Stromal cell of bone marrow (primary cell): ENCODE measurements around the gene ZBTB17.
"Not testable (repeated sequence)": the region's sequence is repeated elsewhere in the genome, so short reads cannot be mapped to it uniquely, and the experiment has no call there.

ENCODE experiments used
- DNase-seq: peaks from one replicate; pipeline ENCODE4 v3.0.0-alpha.2; 2012; ENCODE audit warnings: low read depth

ZBTB17 gene

GRCh38 chr1:15975805-15976680 is at the start of gene ZBTB17:
TSS of gene ZBTB17 (minus strand) at chr1:15976101. CDS start at chr1:15948495, 27,606 bp downstream.
- peak; percentile 81 for DNase-seq

DNA sequence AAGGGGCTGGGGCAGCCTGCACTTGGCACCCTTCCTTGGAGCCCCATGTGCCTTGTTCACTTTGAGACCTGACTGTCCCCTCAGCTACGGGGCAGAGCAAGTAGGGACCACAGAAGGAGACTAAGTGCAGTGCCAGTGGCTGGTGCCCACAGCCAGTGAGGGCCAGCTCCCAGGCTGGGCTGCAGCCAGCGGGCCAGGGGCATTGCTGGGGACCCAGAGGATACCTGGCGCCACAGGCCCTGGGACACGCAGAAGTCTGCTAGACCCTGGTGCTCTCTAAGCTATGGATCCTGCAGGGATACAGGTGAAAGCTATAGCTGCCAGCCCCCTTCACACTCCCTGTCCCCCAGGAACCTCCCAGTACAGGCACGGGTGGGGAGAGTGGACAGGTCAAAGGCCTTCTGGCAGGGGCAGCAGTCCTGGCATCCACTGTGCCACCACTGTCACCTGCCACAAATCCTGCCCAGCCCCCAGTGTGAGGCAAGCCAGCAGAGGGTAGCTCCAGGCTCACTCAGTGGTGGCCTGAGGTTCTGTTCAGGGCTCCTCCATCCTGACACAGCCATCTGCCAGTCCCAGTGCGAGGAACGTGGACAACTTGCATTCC is 47.3 kb upstream of the ZBTB17 start:
- DNase-seq: no peak

GRCh38 chr1:16022393-16022792 is 46.5 kb upstream of the ZBTB17 start:
- DNase-seq: no peak

DNA sequence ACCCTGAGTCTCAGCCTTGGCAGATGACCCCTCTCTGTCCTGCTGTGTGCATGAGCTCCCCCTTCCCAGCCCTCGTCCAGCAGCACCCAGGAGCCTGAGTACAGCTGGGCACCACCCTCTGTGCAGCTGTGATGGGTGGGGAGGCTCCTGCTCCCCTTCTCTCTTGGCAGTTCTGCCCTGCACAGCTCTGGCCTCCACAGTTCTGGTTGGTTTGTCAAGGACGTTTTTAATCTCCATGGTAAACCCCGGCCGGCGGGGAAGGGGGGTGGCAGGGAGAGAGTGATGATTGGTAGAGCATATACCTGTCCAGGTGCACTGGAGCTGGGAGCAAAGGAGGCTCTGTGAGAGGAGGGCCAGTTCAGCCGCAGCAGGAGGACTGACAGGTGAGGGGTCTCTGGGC is 45.8 kb upstream of the ZBTB17 start, which contains the start of gene CLCNKA:
TSS of gene CLCNKA (plus strand) at position 356 of the 400 bp plus-strand sequence. CDS start 584 bp downstream, outside the sequence.
- DNase-seq: no peak

DNA sequence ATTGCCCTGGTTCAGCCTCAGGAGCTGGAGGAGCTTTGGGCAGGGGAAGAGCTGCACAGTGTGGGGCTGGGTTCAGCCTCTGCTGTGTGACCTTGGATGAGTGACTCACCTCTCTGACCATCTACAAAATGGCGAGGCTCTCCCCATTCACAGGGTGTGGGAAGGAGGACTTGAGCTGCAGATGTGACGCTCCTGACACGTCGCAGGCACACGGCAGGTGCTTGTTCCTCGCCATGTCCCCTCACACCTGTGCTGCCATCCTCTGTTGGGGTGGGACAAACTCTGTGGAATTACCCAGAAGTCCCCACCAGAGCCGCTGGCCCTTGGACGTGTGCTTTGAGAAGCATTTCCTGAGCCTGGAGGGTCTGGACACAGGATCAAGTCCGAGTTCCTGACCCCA is 45.0 kb upstream of the ZBTB17 start:
- not testable (repeated sequence) for DNase-seq

- DNase-seq: no peak
Observed at GRCh38 chr1:16020325-16020724, 44.4 kb upstream of the ZBTB17 start.

DNA sequence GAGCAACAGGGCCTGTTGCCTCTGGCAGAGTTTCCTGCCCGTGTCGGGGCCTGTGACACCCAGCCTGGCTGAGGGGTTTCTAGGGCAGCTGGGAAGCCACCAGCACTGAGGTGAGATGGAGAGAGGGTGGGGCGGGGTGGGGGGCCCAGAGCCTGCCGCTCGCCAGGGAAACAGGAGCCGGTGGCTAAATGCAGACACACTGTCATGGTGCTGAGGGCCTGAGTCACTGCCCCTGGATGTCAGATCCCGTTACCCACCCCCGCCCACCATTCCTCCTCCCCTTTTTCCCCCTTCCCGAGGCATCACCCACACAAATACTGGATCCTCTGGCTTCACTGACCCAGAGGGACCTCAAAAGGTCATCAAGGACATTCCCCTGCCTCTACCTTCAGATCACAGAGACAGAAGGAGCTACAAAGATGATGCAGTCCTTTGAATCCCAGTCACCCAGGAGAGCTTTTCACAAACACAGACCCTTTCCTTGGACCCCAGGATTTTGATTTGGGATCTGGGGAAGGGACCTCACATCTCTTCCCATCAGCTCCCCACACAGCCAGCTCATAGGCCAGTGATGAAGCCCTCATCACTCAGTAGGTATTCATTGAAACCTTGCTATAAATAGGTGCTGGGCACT is 43.9 kb upstream of the ZBTB17 start:
- DNase-seq: peak; percentile 34

DNA sequence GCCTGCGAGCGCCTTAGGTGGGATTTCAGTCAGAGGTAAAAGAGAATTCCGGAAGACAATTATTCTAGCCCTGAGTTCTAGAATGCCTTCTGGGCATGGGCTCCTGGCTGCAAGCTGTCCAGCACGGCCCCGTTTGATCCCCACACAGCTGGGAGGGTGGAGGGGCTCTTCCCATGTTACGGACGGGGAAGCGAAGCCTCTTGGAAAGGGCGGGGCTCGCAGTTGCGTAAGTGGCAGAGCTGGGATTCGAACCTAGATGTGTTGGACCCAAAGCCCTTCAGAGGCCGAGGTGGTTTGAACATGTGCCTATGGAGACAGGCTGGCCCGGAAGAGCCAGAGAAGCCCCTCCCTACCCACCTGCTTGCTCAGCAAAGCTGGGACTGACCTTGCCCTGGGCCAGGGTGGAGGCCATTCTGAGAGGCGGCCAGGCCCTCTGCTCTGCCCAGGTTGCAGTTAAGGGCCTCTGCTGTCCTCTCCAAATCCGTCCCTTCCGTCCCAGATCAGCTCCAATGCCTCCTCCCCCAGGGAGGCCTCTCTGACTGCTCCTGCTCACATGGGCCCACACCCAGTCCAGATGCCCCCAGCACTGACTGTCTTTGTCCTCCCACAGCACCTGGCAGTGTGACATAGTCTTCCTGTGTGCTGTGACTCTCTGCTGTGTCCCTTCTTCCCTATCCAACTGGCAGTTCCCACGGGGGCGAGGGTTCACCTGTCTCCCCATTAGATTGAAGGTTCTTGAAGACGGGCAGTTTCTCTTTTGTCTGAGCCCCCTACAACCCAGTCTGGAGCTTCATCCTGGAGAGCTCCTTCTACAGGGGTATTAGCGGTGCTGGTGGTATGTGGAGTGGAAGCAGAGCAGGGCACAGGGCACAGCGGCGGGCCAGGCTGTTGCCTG is 43.1 kb upstream of the ZBTB17 start:
- no peak for DNase-seq

DNA sequence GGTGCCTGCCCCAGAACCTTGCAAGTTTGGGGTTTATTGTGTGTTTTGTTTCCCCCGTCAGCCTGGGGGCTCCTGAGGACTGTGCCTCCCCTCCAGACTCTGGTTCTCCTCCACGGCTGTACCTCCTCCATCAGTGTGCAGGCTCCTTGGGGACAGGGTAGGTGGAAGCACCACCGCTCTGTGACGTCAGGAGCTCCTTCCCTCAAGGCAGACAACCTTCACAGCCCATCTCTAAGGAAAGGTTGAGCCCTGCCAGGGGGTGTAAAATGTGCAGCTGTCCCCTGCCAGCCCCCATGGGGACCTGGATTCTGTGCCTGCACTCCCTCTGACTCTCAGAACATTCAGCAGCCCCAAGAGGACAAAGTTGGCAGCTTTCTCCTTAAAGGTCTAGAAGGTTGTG is 42.4 kb upstream of the ZBTB17 start:
- no peak for DNase-seq

DNA sequence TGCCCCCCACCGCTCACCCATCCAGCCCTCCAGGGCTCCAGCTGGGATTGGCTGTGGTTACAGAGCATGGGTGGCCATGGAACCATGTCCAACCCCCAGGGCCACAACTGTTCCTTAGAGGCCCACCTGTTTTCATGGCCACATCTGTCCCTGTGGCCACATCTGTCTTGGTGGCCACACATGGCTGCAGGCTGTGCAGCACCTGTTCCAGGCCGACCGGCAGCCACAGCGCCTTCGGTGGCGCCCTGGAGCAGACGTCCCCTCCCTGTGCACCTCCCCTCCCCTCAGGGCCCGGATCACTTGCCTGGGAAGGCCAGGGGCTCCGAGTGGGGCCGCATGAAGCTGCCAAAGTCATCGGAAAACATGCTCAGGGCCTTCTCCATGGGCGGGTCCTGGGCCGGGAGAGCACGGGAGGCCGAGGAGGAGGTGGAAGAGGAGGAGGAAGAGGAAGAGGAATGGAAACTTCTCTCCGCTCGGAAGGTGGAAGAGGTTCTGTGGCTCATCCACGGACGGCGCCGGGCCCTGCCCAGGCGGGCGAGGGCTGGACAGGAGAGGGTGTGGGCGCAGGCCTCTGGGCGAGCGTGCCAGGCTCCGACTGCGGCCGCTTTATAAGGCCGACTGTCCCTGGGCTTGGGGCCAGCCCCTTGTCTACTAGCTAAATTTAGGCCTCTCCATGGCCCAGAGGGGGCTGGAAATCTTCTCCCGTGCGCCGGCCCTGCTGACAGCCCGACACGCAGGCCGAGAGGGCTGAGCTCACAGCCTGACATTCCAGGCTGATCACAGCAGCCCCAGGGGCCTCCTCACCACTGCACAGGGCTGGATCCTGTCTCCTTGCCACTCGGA is 41.8 kb upstream of the ZBTB17 start, which contains the start of gene HSPB7:
TSS of gene HSPB7 (minus strand) at position 583 of the 843 bp plus-strand sequence. CDS start at position 503, 80 bp downstream.
- DNase-seq: peak; percentile 83

GRCh38 chr1:16017076-16017460 is 41.2 kb upstream of the ZBTB17 start:
- DNase-seq: no peak

GRCh38 chr1:16015960-16016901 is 40.3 kb upstream of the ZBTB17 start:
- no peak for DNase-seq

DNA sequence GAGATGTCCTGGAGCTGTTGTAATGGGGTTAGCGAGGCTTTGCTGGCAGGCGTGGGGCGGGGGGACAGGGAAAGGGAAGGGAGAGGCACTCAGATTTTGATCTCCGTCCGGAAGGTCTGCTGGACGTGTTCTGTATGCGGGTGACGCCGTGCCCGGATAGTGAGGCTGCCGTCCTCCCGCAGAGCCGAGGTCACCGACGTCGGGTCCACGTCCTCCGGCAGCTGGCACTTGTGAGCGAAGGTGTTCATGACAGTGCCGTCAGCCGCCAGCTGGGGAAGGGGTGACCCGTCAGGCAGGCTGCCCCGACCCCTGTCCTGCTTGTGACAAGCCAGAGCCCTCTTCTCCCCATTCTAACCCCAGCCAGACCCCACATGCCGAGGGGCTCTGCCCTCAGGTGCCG is 39.6 kb upstream of the ZBTB17 start:
- no peak for DNase-seq

DNA sequence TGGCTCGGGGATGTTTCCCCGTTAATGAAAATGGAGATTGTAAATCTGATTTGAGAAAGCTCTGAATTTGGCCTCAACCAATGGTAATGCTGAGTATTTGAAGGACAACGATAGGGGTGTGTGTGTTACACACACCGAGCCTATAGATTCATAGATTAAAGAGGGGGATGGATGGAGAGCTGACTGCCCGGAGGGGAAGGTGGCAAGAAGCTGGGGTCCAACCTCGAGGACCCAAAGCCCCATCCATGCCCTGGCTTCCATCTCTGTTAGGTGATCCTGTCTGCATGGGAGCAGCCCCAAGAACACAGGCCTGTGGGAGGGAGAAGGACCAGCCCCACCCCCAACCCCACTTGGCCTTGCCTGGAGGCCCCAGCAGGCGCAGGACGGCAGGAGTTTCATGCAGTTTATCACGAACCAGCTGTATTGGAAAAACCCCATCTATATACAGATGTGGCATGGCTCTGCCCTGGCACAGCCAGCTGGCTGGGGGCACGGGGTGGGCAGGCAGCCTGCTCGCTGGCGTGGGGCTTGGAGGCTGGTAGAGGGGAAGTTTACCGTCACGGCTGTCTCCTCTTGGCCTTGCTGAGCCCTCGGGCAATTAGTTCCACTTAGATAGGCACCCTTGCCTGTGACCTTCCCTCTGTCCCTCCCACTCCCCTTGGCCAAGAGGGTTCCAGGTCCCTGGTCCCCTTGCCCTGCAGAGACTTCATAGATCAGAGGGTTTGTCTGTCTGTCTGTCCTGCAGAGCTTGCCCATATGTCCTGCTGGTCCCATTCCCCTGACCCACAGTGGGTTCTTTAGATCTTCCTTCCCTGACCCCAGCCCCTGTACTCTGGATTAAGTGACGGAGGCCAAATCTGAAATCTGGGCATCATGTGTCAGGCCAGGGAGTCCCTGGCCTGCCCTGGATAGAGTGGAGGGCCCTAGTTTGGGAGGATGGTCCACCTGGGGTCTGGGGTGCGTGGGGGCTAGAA is 38.9 kb upstream of the ZBTB17 start:
- no peak for DNase-seq

DNA sequence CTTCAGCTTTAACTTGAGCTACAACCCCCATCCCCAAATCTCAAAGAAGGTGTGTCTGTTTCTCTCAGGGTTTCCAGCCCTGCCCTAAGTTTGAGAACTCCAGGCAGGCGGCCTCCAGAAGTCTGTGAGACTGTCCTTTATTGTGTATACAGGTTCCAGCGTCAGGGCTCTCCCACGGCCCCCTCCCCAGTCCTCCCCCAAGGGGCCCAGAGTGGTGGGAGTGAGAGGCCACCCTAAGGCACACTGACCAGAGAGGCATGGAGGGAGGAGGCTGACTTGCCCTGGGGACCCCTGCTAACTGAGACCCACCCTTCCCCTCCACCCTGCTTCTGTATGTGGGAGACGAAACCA is 38.0 kb upstream of the ZBTB17 start:
- DNase-seq: no peak

DNA sequence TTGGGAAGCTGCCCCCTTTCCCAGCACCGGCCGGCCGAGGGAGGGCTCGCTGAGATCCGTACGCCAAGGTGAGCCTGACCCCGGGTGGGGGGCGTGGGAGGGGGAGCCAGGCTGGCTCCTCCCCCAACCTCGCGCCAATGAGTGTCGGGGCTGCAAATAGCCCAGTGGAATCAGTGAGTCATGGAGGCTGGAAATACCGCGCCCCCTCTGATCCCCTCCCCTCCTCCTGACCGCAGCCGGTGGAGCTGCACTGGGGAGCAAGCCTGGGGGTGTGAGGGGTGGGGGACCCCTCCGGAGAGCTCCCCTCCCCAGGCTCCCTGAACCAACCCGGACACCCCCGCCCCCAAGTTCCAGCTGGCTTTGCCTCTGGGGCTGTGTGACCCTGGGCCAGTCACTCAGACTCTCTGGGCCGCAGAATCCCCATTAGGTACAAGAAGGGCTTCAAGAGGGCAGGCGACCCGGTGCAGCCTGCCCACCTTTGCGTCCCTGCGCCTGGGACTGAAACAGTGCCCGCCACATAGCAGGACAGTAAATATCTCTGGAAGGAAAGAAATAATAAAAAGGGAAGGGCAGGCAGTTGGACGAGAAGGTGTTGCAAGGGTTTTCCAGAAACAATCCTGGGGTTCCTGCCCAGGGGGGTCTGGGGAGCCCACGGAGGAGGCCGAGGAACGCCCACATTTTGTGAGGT is 37.5 kb upstream of the ZBTB17 start:
- peak; percentile 68 for DNase-seq

DNA sequence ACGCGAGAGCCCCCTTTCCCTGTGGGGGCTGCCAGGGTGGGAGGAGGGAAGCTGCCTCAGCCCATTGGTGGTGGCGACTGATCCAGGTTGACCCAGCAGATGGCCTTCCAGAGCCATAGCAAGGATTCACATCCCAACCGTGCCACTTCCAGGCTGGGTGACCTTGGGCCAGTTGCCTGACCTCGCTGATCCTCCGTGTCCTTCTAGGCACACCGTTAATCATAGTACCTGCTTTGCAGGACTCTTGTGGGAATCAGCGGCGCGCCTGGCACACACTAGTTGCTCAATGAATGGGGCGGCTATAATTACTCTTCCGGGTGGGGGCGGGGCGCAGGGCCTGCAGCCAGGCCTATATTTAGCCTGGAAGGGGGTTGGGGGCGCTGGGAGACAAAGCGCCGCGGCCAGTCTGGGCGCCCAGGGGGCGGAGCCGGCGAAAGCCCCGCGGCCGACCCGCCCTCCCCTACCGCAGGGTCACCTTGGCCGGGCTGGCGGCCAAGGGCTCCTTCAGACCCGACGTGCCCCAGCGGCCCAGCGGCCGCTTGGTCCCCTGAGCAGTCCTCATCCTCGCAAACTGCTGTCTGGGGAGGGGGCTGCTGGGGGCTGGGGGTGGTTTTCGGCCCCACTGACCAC is 36.8 kb upstream of the ZBTB17 start:
- peak; percentile 40 for DNase-seq
